Measurements from ENCODE around the gene DHH. TPM values are rescaled to one million over a fixed set of nuclear protein-coding genes. Genes with fewer than 3 reads are reported as not detected.
"Not testable (repeated sequence)": the region's sequence is repeated elsewhere in the genome, so short reads cannot be mapped to it uniquely, and the experiment has no call there.

The DHH gene
- total RNA-seq, 1 experiment from 2014 or later, result 0.13 TPM

DNA sequence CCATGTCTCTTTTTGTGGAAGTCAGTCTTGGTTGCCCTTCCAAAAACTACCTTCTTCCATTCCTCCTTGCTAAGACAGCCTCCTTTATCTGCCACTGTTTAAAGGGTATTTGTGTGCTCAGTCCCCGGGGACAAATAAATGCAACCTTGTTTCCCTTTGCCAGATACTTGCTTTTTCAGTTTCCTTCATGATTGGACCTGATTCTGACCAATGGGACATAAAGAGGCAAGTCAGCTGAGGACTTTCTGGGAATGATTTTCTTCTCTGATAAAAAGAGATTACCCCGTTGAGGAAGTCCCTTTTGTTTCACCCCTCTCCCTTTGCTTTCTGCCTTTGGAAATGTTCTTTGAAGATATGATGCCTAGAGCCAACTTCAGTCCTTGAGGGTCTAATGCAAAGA, 44.0 kb upstream of the DHH start:
- Histone ChIP-seq H3K27ac (no peak overlapping the region), H3K9me2 (ENCODE audit: insufficient read depth) (no peaks in the 10 kb centered on the region), H3K79me2 (ENCODE audit: low read depth) (0 out of 2 replicates have a peak, but pooled peaks cover 4% of the 10 kb centered on the region), H3K4me1 (replicated peaks; ENCODE audit: insufficient read depth) (no peaks in the 10 kb centered on the region), H3F3A (ENCODE audit: insufficient read depth, low read depth) (no peaks in the 10 kb centered on the region), H4K20me1 (ENCODE audit: insufficient read depth) (no peaks in the 10 kb centered on the region), H2AFZ (no peak overlapping the region), H3K27me3 (ENCODE audit: insufficient read depth, low read depth) (no peaks in the 10 kb centered on the region), H3K4me3 (no peak overlapping the region), H3K9me3 (ENCODE audit: insufficient read depth, low read depth) (no peaks in the 10 kb centered on the region), H3K4me2 (no peak overlapping the region), H3K36me3 (ENCODE audit: low read depth) (no peaks in the 10 kb centered on the region)
- no peak for DNase-seq
- TF ChIP-seq, protein P1, sequence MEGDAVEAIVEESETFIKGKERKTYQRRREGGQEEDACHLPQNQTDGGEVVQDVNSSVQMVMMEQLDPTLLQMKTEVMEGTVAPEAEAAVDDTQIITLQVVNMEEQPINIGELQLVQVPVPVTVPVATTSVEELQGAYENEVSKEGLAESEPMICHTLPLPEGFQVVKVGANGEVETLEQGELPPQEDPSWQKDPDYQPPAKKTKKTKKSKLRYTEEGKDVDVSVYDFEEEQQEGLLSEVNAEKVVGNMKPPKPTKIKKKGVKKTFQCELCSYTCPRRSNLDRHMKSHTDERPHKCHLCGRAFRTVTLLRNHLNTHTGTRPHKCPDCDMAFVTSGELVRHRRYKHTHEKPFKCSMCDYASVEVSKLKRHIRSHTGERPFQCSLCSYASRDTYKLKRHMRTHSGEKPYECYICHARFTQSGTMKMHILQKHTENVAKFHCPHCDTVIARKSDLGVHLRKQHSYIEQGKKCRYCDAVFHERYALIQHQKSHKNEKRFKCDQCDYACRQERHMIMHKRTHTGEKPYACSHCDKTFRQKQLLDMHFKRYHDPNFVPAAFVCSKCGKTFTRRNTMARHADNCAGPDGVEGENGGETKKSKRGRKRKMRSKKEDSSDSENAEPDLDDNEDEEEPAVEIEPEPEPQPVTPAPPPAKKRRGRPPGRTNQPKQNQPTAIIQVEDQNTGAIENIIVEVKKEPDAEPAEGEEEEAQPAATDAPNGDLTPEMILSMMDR (conservative IDR thresholded peaks at IDR 0.05), result no peak
- no peak for TF ChIP-seq EZH2 (IDR thresholded peaks at IDR 0.05; ENCODE audit: low read depth)
- intact Hi-C loops (cut with micrococcal nuclease; ENCODE audit: unreplicated experiment), result no loop called here
- CTCF ChIA-PET, result no interaction called here
- BruUV-seq (replicated peaks), result no TSS peak
- POLR2A ChIA-PET (ENCODE audit: unreplicated experiment), result no interaction called here

DNA sequence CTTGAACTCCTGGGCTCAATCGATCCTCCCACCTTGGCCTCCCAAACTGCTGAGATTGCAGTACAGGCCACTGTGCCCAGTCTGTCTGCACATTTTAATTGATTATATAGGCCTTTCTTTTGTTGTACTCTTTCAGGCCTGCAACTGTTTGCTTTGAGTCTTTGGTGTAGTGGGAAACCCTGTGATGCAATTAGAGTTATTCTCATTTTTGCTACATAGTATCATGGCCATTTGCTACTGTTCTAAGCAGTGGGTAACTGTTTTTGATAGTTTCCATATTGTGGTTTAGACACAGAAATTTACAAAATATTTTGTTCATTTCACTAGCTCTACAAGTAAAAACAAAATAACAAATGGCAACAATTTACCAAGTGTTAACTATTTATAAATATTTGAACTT, 42.9 kb upstream of the DHH start:
- H3K36me3 ChIP-seq (ENCODE audit: low read depth), result no peaks in the 10 kb centered on the region
- ChIA-PET POLR2A (ENCODE audit: unreplicated experiment) (no interaction called here), CTCF (no interaction called here)
- DNase-seq, result no peak
- no peaks in the 10 kb centered on the region for H4K20me1 ChIP-seq (ENCODE audit: insufficient read depth)
- H3K9me3 ChIP-seq (ENCODE audit: insufficient read depth, low read depth), result no peaks in the 10 kb centered on the region
- BruUV-seq (replicated peaks), result no TSS peak
- no peak for TF ChIP-seq EZH2 (IDR thresholded peaks at IDR 0.05; ENCODE audit: low read depth)
- TF ChIP-seq, protein P1 (conservative IDR thresholded peaks at IDR 0.05), result no peak
- H3K4me2 ChIP-seq, result no peak overlapping the region
- H2AFZ ChIP-seq, result no peak overlapping the region
- H3K4me3 ChIP-seq, result no peak overlapping the region
- H3K79me2 ChIP-seq (ENCODE audit: low read depth), result peaks cover 5% of the 10 kb centered on the region; the same call in 1 of the 2 replicates
- H3K4me1 ChIP-seq (replicated peaks; ENCODE audit: insufficient read depth), result peaks cover 7% of the 10 kb centered on the region
- peaks cover 1% of the 10 kb centered on the region; the same call in 1 of the 2 replicates for H3F3A ChIP-seq (ENCODE audit: insufficient read depth, low read depth)
- no peaks in the 10 kb centered on the region for H3K27me3 ChIP-seq (ENCODE audit: insufficient read depth, low read depth)
- intact Hi-C loops (cut with micrococcal nuclease; ENCODE audit: unreplicated experiment), result no loop called here
- no peak overlapping the region for H3K27ac ChIP-seq
- H3K9me2 ChIP-seq (ENCODE audit: insufficient read depth), result no peaks in the 10 kb centered on the region

DNA sequence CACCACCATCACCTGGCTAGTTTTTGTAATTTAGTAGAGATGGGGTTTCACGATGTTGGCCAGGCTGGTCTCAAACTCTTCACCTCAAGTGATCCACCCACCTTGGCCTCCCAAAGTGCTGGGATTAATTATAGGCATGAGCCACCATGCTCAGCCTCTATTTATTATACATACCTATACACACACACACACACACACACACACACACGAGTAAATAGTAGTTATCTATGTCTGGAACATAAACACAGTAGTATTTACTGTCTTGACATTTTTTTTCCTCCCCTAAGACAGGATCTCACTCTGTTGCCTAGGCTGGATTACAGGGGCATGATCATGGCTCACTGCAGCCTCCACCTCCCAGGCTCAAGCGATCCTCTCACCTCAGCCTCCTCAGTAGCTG, 42.4 kb upstream of the DHH start:
- H4K20me1 ChIP-seq (ENCODE audit: insufficient read depth); H3F3A ChIP-seq (ENCODE audit: insufficient read depth, low read depth); H3K27ac ChIP-seq; H3K27me3 ChIP-seq (ENCODE audit: insufficient read depth, low read depth); H3K9me3 ChIP-seq (ENCODE audit: insufficient read depth, low read depth); DNase-seq; BruUV-seq (replicated peaks); POLR2A ChIA-PET (ENCODE audit: unreplicated experiment); H2AFZ ChIP-seq; intact Hi-C loops (cut with micrococcal nuclease; ENCODE audit: unreplicated experiment); H3K36me3 ChIP-seq (ENCODE audit: low read depth); CTCF ChIA-PET; H3K9me2 ChIP-seq (ENCODE audit: insufficient read depth); H3K4me2 ChIP-seq; H3K4me3 ChIP-seq: not testable (repeated sequence)
- Histone ChIP-seq H3K4me1 (replicated peaks; ENCODE audit: insufficient read depth) (peaks cover 12% of the 10 kb centered on the region), H3K79me2 (ENCODE audit: low read depth) (peaks cover 10% of the 10 kb centered on the region; the same call in 1 of the 2 replicates)

DNA sequence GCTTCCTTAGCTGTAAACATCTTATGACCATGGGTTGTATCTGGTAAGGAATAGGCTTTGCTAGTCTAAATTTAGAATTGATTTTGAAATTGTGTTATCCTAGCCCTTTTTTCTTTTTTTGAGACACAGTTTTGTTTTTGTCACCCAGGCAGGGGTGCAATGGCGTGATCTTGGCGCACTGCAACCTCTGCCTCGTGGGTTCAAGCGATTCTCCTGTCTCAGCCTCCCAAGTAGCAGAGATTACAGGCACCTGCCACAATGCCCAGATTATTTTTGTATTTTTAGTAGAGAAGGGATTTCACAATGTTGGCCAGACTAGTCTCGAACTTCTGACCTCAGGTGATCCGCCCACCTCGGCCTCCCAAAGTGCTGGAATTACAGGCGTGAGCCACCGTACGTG, 39.0 kb upstream of the DHH start:
- TF ChIP-seq, protein P1 (conservative IDR thresholded peaks at IDR 0.05), result no peak
- TF ChIP-seq EZH2 (IDR thresholded peaks at IDR 0.05; ENCODE audit: low read depth), result no peak
- H2AFZ ChIP-seq, result no peak overlapping the region
- POLR2A ChIA-PET (ENCODE audit: unreplicated experiment), result interaction anchor here (0.9 kb wide), 1 partner anchor 132 kb away, joined by 6 read pairs; no protein-coding TSS in a partner anchor

More for the DNA sequence above, 39.0 kb upstream of the DHH start:
- no peaks in the 10 kb centered on the region for H4K20me1 ChIP-seq (ENCODE audit: insufficient read depth)
- H3K4me1 ChIP-seq (replicated peaks; ENCODE audit: insufficient read depth), result peaks cover 26% of the 10 kb centered on the region
- peaks cover 38% of the 10 kb centered on the region for H3K79me2 ChIP-seq (ENCODE audit: low read depth)
- H3K27me3 ChIP-seq (ENCODE audit: insufficient read depth, low read depth), result no peaks in the 10 kb centered on the region
- peaks cover 11% of the 10 kb centered on the region; the same call in 1 of the 2 replicates for H3K36me3 ChIP-seq (ENCODE audit: low read depth)
- H3K27ac ChIP-seq, result no peak overlapping the region
- peaks cover 35% of the 10 kb centered on the region for H3F3A ChIP-seq (ENCODE audit: insufficient read depth, low read depth)
- H3K4me3 ChIP-seq, result no peak overlapping the region
- H3K9me3 ChIP-seq (ENCODE audit: insufficient read depth, low read depth), result no peaks in the 10 kb centered on the region
- CTCF ChIA-PET, result interaction anchor here (0.6 kb wide), 2 partner anchors 102 to 318 kb away, joined by 3 to 10 read pairs; no protein-coding TSS in a partner anchor
- H3K9me2 ChIP-seq (ENCODE audit: insufficient read depth), result no peaks in the 10 kb centered on the region
- intact Hi-C loops (cut with micrococcal nuclease; ENCODE audit: unreplicated experiment), result loop anchor here (5.0 kb wide), 1 partner anchor 69 kb away; no protein-coding TSS in a partner anchor
- no TSS peak for BruUV-seq (replicated peaks)
- no peak overlapping the region for H3K4me2 ChIP-seq
- DNase-seq, result no peak

Measured in PC-9 (cell line).